A673 (cell line): ENCODE measurements around the gene NPIPA5. TPM values are rescaled to one million over a fixed set of nuclear protein-coding genes. Genes with fewer than 3 reads are reported as not detected.
"Not testable (repeated sequence)": the region's sequence is repeated elsewhere in the genome, so short reads cannot be mapped to it uniquely, and the experiment has no call there.

Source experiments
- BruUV-seq: library from RNA; stranded (reverse); fragments of 400-500 nt; replicated peaks from 2 replicates; lab custom pipeline; 2021; lab: Mats Ljungman, UMichigan
- CTCF ChIA-PET: fragments of 300-600 bp; sonication (Branson Sonifier 250); formaldehyde crosslinking; loops from one replicate; lab custom pipeline; 2022; ENCODE audit warnings: antibody characterized with exemption; lab: Charles Lee
- POLR2A ChIA-PET: fragments of 300-600 bp; sonication (Branson Sonifier 250); formaldehyde crosslinking; loops from one replicate; lab custom pipeline; 2022; ENCODE audit warnings: antibody characterized with exemption; ENCODE audit not compliant: low non-redundant PET; lab: Charles Lee
- DNase-seq: peaks from one replicate; pipeline ENCODE4 v3.0.0-alpha.2; 2015; ENCODE audit warnings: low spot score
- H3K27ac ChIP-seq: fragments of 200-600 bp; sonication (generic); 2 replicates; pipeline ENCODE4 v1.5.1; 2016; ENCODE audit warnings: mixed run types, low read depth, mild to moderate bottlenecking, mixed read lengths, antibody characterized with exemption, low read length; ENCODE audit not compliant: poor library complexity, severe bottlenecking
- H3K27me3 ChIP-seq: fragments of 200-600 bp; sonication (generic); replicated peaks from 2 replicates; pipeline ENCODE4 v1.6.1; 2017; ENCODE audit warnings: mixed run types, low read depth, mild to moderate bottlenecking, mixed read lengths, antibody characterized with exemption, low read length; ENCODE audit not compliant: insufficient read depth, poor library complexity
- H3K36me3 ChIP-seq: fragments of 200-600 bp; sonication (generic); 2 replicates; pipeline ENCODE4 v1.6.1; 2016; ENCODE audit warnings: mixed run types, mild to moderate bottlenecking, mixed read lengths, antibody characterized with exemption, low read length; ENCODE audit not compliant: insufficient read depth, poor library complexity, severe bottlenecking
- H3K4me1 ChIP-seq: fragments of 200-600 bp; sonication (generic); 2 replicates; pipeline ENCODE4 v1.6.1; 2017; ENCODE audit warnings: mixed run types, mild to moderate bottlenecking, mixed read lengths, antibody characterized with exemption, low read length; ENCODE audit not compliant: insufficient read depth, poor library complexity, severe bottlenecking
- H3K4me3 ChIP-seq: fragments of 200-600 bp; sonication (generic); 2 replicates; pipeline ENCODE4 v1.5.1; 2016; ENCODE audit warnings: low read depth, mixed run types, mild to moderate bottlenecking, mixed read lengths, low read length; ENCODE audit not compliant: poor library complexity, severe bottlenecking
- H3K9me3 ChIP-seq: fragments of 200-600 bp; sonication (generic); 2 replicates; pipeline ENCODE4 v1.6.1; 2016; ENCODE audit warnings: mixed run types, low read depth, mild to moderate bottlenecking, mixed read lengths, antibody characterized with exemption, low read length; ENCODE audit not compliant: poor library complexity, severe bottlenecking
- intact Hi-C: fragments of 100-400 bp; cut with micrococcal nuclease; formaldehyde crosslinking; loops from one replicate; pipeline ENCODE4 v1.10.0; 2022; ENCODE audit not compliant: unreplicated experiment
- total RNA-seq: library from RNA; stranded (reverse); gene quantifications from 2 replicates; pipeline ENCODE4 v1.2.3, GENCODE V29; 2021

Gene NPIPA5
- total RNA-seq, 1 experiment from 2014 or later = 3.8 TPM

DNA sequence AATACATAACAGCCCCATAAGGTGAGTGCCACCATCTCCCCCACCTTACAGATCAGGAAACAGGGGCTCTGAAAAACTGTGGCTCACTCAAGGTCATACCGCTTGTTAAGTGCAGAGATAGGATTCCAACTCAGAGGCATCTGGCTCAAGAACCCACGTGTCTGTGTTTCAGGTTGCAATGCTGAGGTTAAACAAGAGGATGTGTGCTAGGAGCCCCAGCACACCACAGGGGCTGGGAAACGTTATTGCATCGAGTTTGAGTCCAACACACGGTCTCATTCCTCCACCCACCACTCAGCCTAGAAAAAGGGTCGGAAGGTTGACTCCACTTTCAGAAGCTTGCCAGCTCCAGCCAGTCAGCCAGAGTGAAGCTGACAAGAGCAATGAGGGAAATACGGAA lies 29.4 kb downstream of the NPIPA5 start:
- H3K4me3 ChIP-seq, BruUV-seq, DNase-seq, H3K36me3 ChIP-seq, H3K27ac ChIP-seq, H3K4me1 ChIP-seq, intact Hi-C loops, POLR2A ChIA-PET, H3K9me3 ChIP-seq, CTCF ChIA-PET, H3K27me3 ChIP-seq: not testable (repeated sequence)

DNA sequence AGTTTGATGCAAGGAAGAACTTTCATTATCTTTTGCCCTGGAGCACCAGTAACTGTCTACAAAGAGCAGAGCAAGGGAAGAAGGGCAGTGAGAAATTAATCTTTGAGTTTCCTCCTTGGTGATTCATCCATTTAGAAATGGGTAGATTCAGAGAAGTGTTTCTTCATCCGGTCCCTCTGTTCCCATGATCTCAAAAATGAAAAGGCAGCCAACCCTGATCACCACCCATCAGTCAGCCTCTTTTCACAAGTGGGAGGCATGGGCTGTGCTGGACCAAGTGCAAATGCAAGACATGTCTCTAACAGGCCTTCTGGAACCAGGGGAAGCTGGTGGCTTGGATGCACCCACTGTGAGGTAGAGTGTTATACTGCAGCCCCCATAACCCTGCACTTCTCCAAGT lies 35.8 kb downstream of the NPIPA5 start:
- H3K27ac ChIP-seq, POLR2A ChIA-PET, DNase-seq, H3K36me3 ChIP-seq, intact Hi-C loops, BruUV-seq, H3K27me3 ChIP-seq, H3K4me1 ChIP-seq, H3K4me3 ChIP-seq, H3K9me3 ChIP-seq, CTCF ChIA-PET: not testable (repeated sequence)

DNA sequence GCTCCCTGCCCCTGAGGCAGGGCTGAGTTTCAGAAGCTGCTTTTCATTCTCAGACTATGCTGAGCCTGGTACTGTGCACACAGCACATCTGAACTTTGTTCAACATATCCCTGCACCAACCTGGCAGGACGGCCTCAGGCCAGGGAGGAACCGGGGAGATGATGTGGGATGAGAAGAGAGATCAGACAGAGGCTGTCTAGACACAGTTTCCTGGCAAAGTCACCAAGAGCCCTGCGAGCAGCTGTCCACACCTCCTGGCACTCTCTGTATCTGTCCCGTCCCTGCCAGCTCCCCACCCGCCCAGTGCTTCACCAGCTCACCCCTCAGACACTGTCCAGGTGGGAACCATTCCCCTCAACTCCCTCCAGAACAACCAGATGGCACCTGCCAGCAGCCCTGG lies 39.1 kb downstream of the NPIPA5 start:
- H3K27ac ChIP-seq, intact Hi-C loops, CTCF ChIA-PET, DNase-seq, H3K27me3 ChIP-seq, BruUV-seq, POLR2A ChIA-PET, H3K9me3 ChIP-seq, H3K4me1 ChIP-seq, H3K4me3 ChIP-seq, H3K36me3 ChIP-seq: not testable (repeated sequence)

DNA sequence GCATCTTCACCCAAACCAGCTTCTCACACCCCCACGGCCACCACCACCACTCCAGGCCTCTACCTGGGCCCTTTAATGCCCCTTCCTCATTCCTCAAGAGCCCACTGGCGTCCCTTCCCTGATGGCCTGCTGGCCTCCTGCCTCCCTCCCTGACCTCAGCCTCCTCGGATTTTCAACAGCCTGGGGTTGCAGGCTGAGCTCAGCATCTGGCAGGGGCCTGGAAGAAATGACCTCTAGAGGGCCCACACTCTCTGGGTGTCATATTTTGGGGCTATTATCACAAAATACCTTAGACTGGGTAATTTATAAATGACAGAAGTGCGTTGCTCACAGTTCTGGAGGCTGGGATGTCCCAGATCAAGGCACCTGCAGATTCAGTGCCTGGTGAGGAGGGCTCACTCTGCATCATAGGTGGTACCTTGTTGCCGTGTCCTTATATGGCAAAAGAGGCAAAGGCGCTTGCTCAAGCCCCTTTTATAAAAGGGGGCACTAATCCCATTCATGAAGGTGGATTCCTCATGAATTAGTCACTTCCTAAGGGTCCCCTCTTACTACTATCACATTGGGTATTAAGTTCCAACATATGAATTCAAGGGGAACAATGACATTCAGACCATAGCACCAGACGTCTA lies 40.0 kb downstream of the NPIPA5 start:
- H3K4me3 ChIP-seq, H3K27me3 ChIP-seq, H3K9me3 ChIP-seq, H3K36me3 ChIP-seq, intact Hi-C loops, POLR2A ChIA-PET, DNase-seq, H3K27ac ChIP-seq, BruUV-seq, CTCF ChIA-PET, H3K4me1 ChIP-seq: not testable (repeated sequence)

DNA sequence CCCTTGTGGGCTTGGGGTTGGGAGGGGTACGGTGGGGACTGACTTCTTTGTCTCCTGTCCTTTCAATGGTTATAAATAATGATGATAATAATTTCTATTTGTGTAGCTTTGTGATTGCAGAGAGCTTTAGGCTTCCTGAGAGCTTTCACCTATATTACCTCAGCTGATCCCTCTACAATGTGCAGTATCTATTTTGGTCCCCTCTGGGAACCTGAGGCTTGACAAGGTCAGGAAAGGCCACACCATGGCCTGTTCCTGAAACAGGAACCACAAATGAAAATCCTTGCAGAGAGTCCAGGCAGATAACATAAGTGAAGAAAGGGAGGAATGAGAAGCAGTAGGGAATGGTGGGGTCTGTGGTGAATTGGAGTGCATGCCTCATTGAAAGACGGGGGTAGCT lies 42.5 kb downstream of the NPIPA5 start:
- CTCF ChIA-PET, H3K36me3 ChIP-seq, H3K4me3 ChIP-seq, POLR2A ChIA-PET, H3K27ac ChIP-seq, H3K9me3 ChIP-seq, DNase-seq, H3K27me3 ChIP-seq, BruUV-seq, intact Hi-C loops, H3K4me1 ChIP-seq: not testable (repeated sequence)

DNA sequence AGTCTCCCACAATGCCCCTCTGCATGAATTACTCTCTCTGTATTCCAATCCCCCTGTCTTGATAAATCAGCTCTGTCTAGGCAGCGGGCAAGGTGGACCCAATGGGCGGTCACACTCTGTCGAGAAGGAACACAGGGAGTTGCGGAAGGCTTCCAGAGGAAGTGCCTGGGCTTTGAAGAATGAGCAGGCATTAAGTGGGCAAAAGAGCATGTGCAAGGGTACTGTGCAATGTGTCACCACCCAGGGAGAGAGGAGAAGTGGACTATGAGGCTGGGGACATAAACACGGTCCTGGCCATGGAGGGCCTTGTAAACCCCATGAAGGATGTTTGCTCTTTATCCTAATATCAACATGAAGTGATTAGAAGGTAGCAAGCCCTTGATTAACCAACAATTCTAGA lies 44.1 kb downstream of the NPIPA5 start:
- BruUV-seq, DNase-seq, H3K27ac ChIP-seq, intact Hi-C loops, H3K4me3 ChIP-seq, CTCF ChIA-PET, H3K27me3 ChIP-seq, H3K9me3 ChIP-seq, H3K4me1 ChIP-seq, H3K36me3 ChIP-seq, POLR2A ChIA-PET: not testable (repeated sequence)

DNA sequence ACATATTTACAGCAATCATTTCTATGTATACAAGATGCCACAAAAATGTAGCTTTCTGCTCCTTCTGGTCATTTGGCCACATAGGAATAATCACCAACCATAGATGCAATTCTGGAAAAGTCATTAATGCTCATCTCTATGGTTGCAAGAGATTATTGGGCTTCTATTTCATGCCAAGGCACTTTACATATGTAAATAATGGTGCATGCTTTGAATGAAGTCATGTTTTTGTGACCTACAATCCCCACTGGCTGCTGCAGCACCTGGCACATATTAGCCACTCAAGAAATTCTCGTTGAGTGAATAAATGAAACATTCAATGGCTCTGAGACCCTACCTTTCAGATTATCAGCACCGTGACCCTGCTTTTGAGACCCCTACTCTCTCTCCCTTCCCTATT lies 47.1 kb downstream of the NPIPA5 start:
- POLR2A ChIA-PET, CTCF ChIA-PET, H3K4me3 ChIP-seq, H3K27ac ChIP-seq, DNase-seq, H3K36me3 ChIP-seq, H3K27me3 ChIP-seq, H3K9me3 ChIP-seq, H3K4me1 ChIP-seq, BruUV-seq, intact Hi-C loops: not testable (repeated sequence)

DNA sequence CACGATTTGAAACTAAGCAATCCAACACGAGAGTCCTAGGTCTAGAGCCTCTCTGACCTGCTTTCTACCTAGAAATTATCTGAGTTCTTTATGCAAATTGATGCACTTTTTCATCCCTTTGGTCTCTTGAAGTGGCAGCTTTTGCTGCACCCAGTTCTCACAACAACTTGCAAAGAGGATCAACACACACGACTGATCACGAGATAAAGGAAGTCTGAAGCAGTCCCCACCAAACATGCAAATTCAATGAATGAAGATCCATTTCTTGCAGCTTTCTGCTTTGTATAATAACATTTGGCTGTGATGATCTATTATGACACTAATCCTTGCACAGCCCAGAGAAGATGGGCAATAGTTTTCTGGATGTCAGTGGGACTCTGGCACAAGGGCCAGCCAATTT lies 53.1 kb downstream of the NPIPA5 start:
- H3K4me1 ChIP-seq, BruUV-seq, CTCF ChIA-PET: not testable (repeated sequence)

More for the DNA sequence above, 53.1 kb downstream of the NPIPA5 start:
- H3K27ac ChIP-seq, H3K9me3 ChIP-seq, POLR2A ChIA-PET, H3K36me3 ChIP-seq, DNase-seq, H3K4me3 ChIP-seq, intact Hi-C loops, H3K27me3 ChIP-seq: not testable (repeated sequence)
